ENCODE data around the gene CCL26.

- TF ChIP-seq CTCF (conservative IDR thresholded peaks at IDR 0.05) (no peak), ZFX (IDR thresholded peaks at IDR 0.05) (no peak)
Measured at GRCh38 chr7:75719626-75720025, 52.4 kb downstream of the CCL26 start.

All from C4-2B (cell line).